Stimulated activated CD4-positive, alpha-beta T cell treated with anti-CD3 and anti-CD28 coated beads, Interleukin-2, amount 100 ng/mL, for 48 hours (primary cell): Measurements from ENCODE around the gene GUK1.

Experiments
- DNase-seq, 2 donors: peaks; one replicate each; pipeline ENCODE4 v3.0.0-alpha.2; 2020

The GUK1 gene

GRCh38 chr1:228139931-228140723 is at the start of gene GUK1:
Gene GUK1 (plus strand): TSS chr1:228140279. CDS start chr1:228140303, 24 bp downstream.
- DNase-seq: peak; percentile 99

DNA sequence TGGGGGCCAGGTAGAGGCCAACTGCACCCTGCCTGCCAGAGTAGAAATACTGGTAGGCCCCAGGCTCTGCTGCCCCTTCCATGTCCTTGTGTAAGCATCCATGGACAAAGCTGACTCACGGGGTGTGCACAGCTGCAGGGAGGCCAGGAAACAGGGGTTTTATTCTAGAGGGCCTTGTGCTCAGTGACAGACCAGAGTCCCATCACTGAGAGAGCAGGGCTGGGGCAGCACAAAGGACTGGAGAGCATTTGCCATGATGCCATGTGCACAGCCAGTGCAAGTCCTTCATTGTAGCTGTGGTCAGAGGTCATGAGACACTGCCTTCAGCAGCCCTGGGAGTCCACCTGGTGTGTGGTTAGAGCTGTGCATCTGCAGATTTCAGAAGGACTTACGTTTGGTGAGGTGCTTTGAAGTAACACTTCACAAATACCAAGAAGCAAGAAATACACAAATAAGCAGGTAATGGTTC is 49.4 kb upstream of the GUK1 start:
- DNase-seq: no peak

DNA sequence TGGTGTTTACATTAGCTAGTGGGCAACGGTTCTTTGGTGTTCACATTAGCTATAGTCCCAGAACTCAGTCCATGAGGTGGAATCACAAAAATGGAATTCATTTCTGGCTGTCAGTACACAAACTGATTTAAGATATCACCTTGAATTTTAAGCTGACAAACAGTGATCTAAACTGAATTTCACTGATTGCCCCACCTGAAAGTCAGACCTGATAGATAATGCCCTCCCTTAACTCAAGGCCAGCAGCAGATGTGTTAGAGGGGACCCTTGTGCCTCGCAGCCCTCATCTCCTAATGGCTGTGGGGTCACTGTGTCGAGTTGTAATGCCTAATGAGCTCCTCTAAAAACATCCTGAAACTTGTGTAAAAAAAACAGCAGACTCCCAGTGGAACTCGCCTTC is 49.0 kb upstream of the GUK1 start:
- DNase-seq: no peak

GRCh38 chr1:228092342-228093049 is 47.6 kb upstream of the GUK1 start:
- DNase-seq: no peak

DNA sequence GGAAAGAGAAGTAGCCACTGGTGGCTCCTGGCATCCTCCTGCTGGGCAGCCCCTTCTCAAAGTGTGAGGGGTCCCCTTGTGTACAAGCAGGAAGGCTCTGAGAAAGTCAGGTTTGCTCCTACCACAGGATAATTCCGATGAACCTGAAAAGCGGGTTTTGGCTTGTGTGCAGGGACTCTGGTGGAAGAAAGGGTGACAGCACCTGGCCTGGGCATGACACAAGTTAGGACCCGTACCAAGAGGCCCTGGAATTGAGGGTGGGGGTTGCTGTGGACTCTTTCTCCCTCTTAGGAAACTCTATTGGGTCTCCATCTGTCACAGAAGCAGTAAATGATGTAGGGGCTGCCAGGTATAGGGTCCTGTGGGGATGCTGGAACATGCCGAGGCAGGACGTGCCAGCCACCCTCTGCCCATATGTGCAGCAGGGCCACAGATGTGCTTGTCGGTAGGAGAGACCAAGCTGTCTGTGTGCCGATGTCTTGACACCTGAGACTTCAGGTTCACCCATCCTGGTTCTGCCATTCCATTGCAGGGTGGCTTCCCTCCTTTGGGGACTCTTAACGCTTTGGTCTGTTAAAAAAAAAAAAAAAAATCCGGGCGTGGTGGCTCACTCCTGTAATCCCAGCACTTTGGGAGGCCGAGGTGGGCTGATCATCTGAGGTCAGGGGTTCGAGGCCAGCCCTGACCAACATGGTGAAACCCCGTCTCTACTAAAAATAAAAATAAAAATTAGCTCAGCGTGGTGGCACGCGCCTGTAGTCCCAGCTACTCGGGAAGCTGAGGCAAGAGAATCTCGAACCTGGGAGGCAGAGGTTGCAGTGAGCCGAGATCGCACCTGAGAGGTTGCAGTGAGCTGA is 46.8 kb upstream of the GUK1 start:
- no peak for DNase-seq

GRCh38 chr1:228094432-228095016 is 45.6 kb upstream of the GUK1 start:
- no peak for DNase-seq

GRCh38 chr1:228095161-228095560 is 44.9 kb upstream of the GUK1 start:
- DNase-seq: no peak

- no peak for DNase-seq
Measured at GRCh38 chr1:228095938-228096337, 44.1 kb upstream of the GUK1 start.

GRCh38 chr1:228096416-228097332 is 43.4 kb upstream of the GUK1 start:
- DNase-seq: no peak

DNA sequence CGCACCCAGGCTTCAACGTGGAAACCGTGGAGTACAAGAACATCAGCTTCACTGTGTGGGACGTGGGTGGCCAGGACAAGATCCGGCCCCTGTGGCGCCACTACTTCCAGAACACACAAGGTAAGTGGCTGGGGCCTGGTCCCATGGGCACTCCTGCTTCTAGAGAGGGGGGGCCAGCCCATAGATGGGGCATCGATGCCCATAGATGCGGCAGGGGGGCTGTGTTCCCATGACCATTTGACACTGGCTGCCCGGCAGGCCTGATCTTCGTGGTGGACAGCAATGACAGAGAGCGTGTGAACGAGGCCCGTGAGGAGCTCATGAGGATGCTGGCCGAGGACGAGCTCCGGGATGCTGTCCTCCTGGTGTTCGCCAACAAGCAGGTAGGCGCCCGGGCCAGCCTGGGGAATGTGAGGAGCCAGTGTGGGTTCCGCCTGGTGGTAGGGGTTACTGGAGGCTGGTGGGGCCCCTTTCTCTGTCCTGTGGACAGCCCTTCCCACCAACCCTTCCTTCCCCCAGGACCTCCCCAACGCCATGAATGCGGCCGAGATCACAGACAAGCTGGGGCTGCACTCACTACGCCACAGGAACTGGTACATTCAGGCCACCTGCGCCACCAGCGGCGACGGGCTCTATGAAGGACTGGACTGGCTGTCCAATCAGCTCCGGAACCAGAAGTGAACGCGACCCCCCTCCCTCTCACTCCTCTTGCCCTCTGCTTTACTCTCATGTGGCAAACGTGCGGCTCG is 42.6 kb upstream of the GUK1 start:
- DNase-seq: no peak

DNA sequence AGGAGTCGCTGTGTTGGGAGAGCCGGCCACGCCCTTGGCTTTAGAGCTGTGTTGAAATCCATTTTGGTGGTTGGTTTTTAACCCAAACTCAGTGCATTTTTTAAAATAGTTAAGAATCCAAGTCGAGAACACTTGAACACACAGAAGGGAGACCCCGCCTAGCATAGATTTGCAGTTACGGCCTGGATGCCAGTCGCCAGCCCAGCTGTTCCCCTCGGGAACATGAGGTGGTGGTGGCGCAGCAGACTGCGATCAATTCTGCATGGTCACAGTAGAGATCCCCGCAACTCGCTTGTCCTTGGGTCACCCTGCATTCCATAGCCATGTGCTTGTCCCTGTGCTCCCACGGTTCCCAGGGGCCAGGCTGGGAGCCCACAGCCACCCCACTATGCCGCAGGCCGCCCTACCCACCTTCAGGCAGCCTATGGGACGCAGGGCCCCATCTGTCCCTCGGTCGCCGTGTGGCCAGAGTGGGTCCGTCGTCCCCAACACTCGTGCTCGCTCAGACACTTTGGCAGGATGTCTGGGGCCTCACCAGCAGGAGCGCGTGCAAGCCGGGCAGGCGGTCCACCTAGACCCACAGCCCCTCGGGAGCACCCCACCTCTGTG is 41.7 kb upstream of the GUK1 start:
- DNase-seq: no peak

DNA sequence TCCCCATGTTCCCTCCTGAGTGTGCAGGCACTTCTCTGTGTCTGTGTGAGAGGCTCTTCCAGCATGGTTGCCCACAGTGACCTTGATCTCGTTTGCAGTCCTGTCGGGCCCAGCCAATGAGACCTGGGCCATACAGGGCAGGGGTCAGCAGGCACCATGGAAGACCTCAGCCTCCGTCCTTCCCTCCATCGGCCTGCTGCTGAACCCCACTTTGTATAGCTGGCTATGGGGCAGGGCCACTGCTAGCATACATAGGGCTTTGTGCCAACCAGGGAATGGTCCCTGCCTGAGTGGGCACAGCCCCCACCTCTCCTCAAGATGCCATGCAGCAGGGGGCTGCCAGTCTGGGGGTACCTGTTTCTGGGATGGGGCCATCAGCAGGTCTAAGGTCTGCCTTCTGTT is 40.7 kb upstream of the GUK1 start:
- DNase-seq: no peak

DNA sequence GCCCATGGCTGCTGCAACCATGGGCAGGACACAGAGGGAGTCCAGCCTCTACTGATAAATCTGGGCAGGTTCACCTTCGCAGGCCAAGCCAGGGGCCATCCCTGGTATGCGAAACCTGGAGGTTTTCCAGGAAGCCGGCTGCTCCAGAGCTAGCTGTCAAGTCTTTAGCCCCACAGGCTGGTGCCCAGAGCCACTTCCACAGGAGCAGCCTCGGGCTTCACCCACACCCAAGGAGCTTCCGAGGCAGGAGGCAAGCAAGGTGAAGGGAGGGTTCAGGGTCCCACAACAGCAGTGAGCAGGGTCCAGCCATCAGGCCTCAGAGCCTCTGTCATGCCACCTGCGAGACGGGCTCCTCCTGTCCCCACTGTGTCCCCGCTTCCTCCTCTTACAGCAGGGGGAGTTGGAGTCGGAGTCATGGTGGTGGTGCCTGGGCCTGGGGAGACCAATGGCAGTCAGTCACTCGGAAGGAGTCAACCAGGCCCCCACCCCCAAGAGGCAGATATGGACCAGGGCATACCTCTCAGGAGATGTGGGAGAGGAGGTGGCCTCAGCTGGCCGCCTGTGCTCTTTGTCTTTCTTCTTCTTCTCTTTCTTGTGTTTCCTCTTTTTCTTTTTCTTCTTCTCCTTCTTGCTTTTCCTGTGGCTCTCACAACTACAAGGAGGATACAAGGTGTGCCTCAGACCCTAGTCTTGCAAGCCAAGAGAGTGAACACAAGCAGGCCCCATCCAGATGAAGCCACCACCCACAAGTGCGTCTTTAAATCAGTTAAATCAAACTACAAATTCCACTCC is 39.1 kb upstream of the GUK1 start:
- DNase-seq: no peak

DNA sequence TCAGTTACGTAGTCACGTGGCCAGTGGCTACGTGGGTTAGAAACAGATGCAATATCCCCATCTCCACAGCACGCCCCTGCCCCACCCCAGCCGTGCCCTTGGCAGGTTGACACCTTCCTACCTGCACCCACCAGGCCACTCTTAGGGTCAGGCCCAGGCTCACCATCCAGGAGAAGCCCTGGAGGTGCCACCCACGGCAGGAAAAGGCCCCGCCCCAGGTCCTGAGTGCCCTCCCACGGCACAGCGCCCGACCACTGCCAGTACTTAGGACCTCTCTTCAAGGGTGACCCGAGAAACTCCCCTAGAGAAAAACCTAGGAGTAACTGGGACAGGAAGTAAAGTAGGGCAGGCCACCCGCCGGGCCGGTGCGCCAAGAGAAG is 38.5 kb upstream of the GUK1 start:
- no peak for DNase-seq

DNA sequence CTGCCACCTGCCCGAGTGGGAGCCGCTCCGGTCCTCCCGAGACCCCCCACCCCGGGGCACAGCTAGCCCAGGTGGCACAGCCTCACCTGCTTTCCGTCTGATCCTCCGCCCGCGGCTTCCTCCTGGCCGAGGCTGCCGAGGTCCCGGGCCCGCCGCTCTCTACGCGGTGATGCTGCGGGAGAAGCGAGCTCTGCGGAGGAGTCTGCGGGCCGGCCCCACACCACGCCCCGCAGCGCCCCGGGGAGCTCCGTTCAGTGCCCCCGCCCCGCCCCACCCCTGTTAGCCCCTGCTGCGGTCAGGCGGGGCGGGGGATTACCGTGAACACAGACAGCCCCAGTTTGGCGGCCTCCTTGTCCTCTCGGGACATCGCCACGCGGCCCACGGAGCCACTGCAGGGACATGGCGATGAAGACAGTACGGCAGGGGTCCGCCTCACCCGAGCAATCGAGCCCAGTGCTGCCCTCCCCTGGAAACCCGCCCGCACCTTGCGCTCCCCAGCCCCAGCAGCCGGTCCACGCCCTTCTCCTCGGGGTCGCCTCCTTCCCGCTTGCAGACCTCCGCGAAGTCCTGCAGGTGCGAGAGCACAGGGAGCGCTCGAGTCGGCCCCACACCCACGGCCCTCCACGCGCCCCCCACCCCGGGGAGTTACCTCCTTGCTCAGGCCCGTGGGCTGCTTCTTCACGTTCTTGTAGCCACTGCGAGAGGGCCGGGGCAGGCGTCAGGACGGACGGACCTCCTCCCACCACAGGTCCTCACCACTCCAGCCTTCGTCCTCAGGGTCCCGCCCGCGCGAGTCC is 37.9 kb upstream of the GUK1 start:
- peak in 1 of 2 donors; percentile 45 for DNase-seq

DNA sequence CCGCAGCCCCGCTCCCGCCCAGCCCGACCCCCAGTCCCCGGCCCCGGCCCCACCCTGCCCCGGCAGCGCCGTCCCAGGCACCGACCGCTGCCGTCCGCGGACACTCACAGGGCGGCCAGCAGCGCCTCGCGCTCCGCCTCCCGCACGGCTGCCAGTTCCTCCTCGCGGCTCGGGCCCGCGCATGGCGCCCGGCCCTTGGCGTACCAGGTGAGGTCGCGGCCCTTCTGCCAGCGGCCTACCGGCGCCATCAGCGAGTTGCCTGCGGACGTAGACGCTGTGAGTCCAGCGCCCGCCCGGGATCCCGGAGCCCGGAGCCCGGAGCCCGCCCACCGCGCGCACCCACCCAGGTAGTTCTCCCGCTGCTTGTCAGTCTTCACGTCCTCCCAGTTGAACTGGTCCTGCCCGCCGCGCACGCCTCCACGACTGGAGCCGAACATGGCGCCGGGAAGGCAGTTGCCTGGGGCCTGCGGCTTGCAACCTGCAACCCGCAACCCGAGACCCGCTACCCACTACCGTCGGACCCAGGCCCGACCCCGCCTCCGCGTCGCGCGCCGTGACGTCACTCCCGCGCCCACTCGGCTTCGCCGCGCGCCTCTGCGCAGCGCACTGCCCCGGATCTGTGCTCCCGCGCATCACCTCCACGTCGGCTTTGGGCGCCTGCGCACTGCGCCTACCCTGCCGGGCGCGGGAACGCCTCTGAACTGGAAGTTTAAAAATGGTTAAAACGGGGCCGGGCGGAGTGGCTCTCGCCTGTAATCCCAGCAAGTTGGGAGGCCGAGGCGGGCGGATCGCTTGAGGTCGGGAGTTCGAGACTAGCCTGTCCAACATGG is 37.1 kb upstream of the GUK1 start, which contains the start of gene C1orf35:
Gene C1orf35, minus strand, starts transcription at position 535 of the 830 bp plus-strand sequence. Its CDS starts 98 bp downstream, at position 437.
- peak; percentile 94 to 95 for DNase-seq

GRCh38 chr1:228104526-228105269 is 35.4 kb upstream of the GUK1 start:
- DNase-seq: no peak
